ENCODE results near the gene KAT2A.

KAT2A gene

DNA sequence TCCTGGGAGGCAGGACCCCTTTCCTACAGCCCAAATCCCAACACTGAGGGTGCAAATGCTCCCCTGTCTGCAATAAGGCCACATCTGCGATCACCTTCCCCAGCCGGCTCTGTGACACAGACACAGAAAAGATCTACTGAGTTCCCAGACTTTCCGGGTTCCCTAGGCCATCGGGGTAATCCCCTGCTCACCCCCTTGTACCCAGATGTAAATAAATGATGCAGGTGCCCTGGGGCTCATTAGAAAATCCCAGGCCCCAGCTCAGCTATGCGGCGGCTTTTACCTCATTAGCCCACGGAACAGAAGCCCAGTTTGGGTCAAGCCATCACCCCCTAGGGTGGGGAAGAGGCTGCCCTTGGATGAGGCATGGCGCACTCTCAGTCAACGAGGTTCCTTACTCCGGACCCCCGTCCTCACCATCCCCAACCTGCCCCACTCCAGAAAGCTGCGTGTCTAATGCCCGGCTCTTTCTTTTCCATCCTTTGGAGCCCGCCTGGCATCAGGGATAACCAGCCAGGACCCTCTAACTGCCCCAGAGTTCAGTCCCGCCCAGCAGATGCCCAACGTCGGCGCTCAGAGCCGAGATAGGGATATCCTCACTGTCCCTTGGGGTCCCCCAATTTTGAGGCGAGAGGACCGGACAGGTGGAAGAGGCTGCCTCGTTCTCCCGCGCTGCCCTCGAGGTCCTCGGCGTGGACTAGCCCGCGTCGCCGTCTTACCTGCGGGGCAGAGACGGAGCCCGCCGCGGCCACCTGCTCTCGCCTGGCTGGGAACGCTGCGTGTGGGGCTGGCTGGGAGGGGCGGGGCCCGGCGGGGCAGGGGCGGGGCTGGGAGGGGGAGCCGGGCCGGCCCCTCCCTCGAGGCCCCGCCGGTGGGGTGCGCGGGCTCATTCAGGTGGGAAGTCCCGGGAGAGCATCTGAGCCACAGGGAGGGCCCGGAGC, 23.2 kb downstream of the KAT2A start, which contains the start of gene ZNF385C:
Gene ZNF385C (minus strand): TSS at position 783 of the 941 bp plus-strand sequence. CDS start 35,417 bp downstream, outside the sequence.
- no peak for DNase-seq
- intact Hi-C loops (cut with DNase I) = no loop called here

DNA sequence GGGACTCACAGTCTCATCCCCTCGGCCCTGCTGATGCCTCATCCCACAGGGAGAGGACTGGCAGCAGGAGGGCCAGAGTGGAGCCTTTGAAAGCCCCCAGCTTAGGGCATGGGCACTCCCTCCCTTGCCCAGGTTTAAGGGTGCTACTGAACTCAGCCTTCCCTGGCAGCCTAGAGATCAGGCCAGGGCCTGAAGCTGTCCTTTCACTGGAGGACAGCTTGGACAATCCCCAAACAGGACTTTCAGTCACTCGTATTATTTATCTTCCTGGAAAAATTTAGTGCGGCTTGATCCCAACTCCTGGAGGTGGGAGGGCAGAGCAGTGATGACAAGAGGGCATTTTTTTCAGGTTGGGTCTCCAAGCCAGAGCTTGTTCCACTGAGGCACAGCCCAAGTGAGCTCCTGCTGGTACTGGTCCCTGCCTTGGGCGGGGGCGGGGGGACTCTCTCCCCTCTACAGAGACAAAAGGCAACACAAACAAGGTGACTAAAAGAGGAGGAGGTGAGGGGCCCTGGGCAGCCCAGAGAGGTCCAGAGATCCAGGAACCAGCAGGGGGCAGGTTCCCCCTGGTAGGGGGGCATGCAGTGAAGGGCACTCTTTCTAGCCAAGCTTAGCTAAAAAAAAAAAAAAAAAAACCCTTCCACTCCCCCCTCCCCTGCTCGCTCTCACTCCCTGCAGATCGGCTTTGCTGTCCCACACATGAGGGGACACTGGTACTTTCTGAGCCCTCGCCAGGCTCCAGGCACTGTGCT, 24.6 kb downstream of the KAT2A start:
- DNase-seq = no peak
- intact Hi-C loops (cut with DNase I) = no loop called here

DNA sequence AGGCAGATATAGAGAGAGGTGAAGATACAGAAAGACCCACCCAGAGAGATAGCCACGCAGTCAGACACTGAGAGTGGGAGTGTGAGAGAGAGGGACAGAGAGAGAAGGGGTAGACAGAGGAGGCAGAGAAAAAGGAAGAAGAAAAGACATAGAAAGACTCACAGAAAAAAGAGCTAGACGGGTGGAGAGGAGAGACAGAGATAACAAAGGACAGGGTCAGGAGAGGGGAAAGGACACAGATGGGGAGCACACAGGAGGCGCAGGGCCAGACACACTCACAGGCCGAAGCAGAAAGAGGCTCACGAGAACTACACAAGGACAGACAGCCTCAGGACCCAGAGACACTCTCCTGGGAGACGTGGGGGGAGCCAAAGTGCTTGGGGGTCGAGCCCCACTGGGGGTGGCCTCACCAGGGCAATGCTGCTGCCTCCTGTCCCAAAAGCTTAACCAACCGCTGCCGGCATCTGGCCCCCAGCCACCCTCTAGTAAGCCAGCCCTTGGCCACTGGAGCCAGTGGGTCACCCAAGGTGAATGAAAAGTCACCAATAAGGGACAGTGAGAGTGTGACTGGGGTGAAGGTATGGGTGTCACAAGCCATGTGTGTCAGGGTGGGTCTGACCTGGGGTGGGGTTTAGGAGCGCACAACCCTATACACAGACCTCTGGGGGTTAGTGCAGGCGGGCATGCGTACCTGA, 26.6 kb downstream of the KAT2A start:
- DNase-seq = no peak
- intact Hi-C loops (cut with DNase I) = no loop called here

DNA sequence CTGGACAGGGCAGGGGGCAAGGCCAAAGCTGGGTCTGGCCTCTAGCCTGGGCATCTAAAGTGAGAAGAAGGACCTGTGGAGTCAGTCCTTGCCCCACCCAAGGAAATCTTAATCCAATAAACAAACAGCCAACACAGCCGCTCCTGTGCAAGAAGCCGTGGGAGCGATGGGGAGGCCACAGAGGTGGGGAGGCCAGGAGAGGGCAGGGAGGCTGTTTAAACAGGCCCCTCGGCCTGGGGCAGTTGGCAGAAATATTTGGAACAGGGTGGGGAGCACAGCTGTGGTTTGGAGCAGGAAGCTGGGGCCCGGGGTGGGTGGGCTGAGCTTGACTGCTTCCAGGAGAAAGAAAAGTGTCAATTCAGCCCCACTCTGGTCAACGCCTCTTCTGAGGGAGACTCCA, 28.2 kb downstream of the KAT2A start:
- no peak for DNase-seq
- intact Hi-C loops (cut with DNase I) = no loop called here

DNA sequence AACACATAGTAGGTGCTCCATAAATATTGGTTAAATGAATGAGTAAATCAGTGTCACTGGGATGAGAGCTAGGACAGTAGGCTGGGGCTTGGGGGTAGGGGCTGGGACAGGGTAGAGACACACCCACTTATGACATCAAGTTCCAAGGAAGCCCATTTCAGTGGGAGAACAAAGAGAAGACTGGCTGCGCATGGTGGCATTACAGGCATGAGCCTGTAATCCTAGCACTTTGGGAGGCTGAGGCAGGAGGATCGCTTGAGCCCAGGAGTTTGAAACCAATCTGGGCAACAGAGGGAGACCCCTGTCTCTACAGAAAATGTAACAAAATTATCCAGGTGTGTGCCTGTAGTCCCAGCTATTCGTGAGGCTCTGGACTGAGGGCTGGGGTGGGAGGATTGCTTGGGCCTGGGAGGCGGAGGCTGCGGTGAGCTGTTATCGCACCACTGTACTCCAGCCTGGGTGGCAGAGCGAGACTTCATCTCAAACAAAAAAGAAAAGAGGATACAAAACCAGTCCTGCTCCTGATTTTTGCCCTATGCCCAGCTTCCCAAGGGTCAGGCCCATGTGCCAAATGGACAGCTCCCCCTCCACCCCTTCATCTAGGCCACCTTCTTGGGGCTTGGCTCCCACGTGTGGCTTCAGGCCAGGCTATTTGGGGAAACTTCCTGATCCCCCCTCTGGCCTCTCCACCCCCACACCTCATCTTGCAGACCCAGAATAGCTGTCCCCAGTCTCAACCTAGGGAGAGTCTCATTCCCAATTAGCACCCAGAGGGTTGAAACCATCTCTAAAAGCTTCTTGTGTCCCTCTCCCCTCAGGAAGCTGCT, 30.0 kb downstream of the KAT2A start:
- intact Hi-C loops (cut with DNase I) = no loop called here
- DNase-seq = no peak

DNA sequence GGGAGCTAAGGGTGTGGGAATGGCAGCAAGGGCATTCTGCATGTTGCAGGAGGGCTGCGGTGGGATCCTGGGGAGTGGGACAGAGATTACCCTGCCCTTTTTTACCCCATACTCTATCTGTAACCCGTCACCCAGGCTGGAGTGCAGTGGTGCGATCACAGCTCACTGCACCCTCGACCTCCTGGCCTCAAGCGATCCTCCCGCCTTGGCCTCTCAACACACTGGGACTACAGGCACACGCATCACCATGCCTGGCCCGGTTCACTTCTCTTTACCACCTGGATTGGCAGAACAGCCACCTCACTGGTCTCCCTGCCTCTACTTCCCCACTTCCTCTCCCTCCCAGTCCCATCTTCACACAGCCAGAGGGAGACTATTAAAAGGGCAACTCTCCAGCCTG, 32.4 kb downstream of the KAT2A start:
- intact Hi-C loops (cut with DNase I) = no loop called here

DNA sequence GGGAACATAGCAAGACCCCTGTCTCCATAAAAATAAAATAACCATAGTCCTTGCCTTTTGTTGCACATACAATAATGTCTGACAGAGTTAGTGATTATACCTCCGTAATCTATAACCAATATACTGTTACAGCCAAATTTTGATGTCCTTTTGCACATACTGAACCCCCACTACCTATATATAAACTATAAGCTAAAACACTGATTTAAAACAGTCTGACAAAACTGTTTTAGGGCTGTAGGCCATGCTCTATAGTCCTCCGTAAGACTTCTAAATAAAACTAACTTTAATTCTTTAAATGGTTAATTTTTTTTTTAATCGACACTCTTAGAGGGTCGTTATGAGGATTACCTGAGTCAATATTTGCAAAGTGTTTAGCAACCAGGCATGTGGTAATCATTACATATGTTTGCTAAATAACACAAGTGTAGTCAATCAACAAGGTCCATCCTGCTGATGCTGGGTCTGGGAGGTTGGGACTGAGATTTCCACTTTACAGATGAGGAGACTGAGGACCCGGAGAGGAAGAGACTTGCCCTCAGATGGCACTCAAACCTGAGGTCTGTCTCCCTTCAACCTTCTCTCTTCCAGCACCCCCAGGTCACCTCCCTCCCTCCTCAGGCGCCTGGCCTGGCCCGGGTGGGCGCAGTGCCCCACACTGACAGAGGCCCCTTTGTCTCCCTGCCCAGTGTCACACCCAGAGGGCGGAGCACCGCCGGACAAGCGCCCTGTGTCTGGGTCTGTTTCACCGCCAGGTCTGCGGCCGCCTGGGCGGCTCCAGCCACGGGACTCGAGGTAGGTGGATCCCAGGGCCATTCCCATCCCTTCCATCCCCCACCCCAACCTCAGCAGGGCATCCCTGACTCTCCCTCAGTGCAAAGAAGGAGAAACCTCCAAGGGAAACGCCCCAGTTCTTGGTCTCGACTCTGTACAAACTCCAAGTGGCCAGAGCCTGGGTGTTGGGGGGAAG, 33.1 kb downstream of the KAT2A start:
- DNase-seq = peak in 6 of 10 donors; percentile 18 to 94 (median 41)
- intact Hi-C loops (cut with DNase I) = no loop called here

More for the DNA sequence above, 32.4 kb downstream of the KAT2A start:
- DNase-seq = no peak

DNA sequence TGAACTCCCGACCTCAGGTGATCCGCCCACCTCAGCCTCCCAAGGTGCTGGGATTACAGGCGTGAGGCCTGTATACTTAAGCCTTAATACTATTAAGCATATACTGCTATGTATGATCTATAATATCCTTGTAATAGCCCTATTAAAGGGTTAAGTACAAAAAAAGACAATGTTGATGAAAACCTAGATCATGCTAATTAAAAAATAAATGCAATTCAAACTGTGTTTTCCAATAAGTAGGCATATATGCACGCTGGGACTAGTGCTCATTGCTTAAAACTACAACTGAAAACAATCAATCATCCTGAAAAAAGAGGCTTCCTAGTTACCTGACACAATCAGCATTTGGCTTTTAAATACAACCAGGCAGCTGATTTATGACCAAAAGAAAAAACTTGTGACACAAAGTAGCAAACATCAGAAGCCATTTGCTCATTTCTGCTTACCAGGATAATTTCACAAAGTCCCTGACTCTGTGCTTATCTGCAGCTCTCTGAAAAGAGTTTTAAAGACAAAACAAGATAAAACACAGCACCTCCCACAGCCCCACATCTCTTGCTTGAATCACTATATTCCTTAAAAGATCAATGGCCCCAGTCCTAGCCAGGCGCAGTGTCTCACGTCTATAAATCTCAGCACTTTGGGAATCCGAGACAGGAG, 34.0 kb downstream of the KAT2A start:
- DNase-seq = no peak
- intact Hi-C loops (cut with DNase I) = no loop called here

DNA sequence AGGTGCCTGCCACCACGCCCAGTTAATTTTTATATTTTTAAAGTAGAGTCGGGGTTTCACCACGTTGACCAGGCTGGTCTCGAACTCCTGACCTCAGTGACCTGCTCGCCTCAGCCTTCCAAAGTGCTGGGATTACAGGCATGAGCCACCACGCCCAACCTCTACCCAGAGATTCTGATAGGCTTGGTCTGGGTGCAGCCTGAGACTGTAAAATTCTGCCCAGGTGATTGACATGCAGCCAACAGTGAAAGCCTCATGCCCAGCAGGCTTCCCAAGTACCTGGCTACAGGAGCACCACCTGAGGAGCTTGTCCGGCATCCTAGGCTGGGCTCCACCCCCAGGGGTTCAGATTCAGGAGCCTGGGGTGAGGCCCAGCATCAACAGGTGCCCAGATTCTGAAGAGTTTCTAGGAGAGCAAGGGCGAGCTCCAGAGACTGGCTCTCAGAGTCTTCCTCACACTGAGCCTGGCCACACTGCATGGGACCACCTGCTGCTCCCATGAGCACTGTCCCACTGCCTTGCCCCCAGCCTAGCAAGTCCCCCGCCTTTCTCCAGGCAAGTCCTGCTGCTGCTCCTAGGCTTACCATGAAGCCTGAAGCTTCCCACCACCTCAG, 39.5 kb downstream of the KAT2A start:
- intact Hi-C loops (cut with DNase I) = no loop called here
- no peak for DNase-seq

DNA sequence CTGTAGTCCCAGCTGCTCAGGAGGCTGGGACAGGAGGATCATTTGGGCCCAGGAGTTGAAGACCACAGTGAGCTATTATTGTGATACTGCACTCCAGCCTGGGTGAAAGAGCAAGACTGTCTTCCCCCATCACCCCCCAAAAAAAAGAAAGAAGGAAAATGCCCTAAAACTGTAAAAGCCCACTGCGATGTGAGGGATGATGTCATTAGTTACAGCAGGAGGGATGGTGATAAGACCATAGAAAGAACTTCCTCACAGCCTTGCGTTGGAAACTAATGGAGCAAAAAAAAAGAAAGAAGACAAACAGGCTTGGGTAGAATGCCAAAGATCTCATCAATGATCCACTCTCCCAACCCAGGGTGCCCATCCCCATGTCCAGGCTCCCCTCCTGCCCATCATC, 41.6 kb downstream of the KAT2A start:
- intact Hi-C loops (cut with DNase I) = no loop called here
- no peak for DNase-seq

DNA sequence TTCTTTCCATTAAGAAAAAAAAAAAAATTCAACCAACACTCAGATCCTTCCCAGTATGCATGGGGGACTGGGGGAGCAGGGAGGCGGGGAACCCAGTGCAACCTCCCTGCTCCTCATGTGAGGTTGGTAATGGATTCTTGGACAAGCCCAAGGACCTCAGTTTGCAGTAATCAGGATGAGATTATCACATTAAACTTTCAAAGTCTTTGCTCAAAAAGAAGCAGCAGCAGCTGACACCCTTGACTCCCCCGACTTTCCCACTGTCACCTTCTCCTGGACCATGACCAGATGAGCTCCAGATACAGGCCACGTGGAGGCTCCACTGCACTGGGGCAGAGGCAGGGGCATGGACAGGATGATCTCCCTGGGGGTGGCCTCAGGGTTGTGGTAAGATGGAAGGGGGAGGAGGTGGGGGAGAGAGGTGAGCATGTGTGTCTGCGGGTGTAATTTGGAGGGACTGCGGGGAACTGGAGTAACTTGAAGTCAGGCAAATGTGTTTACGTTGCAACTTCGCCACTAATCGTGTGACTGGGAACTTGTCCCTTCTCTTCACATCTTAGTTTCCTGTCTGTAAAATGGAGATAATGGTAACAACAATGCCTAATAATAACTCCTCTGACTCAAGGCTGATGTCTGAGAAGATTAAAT, 42.6 kb downstream of the KAT2A start:
- no peak for DNase-seq
- intact Hi-C loops (cut with DNase I) = no loop called here

DNA sequence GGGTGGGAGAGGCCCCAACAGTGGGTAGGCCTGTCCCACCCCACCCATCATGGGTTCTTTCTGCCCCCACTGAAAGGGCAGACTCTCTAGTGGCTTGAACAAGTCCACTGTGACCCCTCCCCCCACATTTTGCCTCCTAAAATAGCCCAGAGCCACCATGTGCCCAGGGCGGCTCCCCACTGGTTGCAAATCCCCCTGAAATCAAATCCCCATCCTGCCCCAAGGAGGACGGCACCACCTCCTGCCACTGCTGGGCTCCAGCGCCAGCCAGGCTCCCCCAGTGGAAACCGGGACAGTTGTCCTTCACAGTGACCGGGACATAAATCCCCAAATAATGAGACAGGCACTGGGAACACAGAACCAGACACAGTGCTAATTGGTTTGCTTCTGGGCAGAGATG, 43.4 kb downstream of the KAT2A start:
- intact Hi-C loops (cut with DNase I) = no loop called here
- DNase-seq = no peak

DNA sequence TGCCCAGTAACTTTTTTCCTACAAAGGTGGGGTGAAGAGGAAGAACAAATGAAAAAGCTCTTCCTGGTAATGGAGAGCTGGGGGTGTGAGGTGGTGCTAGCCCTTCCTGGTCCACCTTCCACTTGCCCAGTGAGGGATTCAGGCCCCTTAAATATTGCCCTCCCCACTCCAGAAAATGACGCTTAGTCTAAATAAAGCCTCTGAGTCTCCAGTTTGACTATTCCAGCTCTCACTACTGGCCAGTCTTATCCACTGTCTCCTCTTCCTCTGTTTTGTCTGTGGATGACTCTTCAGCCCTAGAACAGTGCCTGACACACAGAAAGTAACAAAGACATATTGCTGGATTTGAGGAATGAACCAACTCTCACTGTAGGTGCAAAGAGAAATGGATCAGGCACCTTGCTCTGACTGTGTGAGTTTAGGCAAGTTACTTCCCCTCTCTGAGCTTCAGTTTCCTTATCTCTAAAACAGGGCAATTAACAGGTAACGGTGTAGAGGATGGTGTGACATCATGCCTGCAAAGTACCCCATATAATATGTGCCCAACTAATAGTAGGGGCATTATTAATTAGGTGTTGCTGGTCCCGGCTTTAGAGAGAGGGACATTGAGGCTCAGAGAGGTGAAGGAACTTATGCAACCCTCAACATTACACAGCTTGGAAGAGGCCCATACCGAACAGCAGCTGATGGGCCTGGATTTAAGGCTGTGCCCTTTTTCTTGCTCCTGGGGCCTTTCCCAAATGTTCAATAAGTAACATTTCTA, 44.2 kb downstream of the KAT2A start:
- intact Hi-C loops (cut with DNase I) = no loop called here
- no peak for DNase-seq

DNA sequence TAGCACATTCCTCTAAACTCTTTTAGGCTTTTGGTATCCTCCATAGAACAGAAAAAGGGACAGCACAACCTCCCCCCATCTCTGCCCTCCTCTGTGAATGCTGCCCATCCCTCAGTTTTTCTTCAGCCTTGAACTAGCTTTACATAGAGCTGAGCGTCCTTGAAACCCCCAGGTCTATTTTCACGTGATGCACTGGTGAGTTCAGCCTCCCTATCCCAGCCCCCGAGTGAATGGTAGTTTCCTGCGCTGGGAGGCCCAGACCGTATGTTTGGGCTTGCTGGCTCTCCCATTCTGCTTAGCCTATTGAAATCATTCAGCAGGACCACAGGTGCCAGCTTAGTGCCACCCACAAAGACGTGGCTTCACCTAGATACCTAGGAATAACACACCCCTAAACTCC, 45.4 kb downstream of the KAT2A start:
- intact Hi-C loops (cut with DNase I) = no loop called here
- no peak for DNase-seq

DNA sequence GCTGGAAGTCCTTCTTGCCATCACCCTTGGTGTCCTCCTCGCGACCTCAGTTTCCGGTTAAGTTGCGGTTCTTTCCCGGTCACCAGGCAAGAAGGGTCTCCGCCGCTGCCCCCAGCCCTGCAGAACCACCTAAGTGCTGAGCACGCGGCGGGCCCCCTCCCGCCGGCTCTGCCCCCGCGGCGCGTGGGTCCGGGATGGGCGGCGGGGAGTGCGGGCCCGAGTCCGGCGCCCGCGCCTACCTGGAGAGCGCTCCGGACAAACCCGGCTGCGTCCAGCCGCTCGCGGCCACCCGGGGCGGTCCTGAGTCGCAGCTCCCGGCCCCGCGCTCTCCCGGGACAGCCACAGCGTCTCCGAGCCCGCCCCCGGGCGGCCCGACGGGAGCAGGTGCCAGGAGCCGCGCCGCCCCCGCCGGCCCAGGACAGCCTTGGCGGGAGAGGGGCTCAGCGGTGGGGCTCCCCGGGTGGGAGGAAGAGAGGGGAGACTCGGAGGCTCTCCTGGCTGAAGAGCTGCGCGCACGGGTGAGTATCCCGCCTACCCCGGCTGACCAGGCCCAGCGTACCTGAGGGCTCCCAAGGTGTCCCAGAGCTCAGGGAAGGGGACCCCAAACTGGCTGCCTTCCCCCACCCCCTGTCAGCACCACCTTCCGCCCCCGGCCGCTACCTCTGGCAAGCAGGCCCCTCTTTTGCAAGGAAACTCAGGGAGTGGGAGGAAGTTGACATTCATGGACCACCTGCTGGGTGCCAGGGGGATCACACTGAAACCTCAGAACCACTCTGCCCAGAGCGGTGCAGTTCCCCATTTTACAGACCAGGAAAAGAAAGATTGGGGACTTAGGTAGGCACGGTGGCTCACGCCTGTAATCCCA, 48.6 kb downstream of the KAT2A start:
- intact Hi-C loops (cut with DNase I) = no loop called here
- DNase-seq = no peak

DNA sequence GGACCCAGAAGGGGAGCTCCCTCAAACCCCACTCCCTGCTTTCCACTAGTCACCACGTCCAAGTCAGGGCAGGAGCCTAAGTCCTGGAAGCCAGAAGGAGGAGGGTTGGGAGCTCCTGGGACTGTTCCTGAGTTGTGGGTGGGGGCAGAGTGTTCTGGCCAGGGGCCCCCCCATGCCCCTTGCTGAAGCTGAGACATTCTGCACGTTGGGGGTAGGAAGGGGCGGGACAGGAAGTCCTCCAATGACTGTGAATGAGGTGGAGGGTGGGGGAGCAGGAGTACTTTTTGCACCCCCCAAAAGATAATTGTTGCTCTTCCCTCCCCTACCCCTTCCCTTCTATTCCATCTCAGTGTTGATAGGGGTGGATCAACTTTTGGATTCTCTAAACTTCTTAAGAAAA, 49.4 kb downstream of the KAT2A start:
- intact Hi-C loops (cut with DNase I) = no loop called here

More for the DNA sequence above, 49.4 kb downstream of the KAT2A start:
- no peak for DNase-seq

Measured in posterior cingulate gyrus (tissue), 11 donors.